GM19240 (cell line): Measurements from ENCODE around the gene RGL1.

Experiments
- DNase-seq: peaks from one replicate; pipeline ENCODE4 v3.0.0; 2011; ENCODE audit warnings: low spot score; ENCODE audit not compliant: insufficient read length

RGL1 gene

GRCh38 chr1:183915625-183916510 is 110.9 kb downstream of the RGL1 start:
- no peak for DNase-seq

- DNase-seq, result no peak
Measured at GRCh38 chr1:183916574-183916973, 111.7 kb downstream of the RGL1 start.

- no peak for DNase-seq
Measured at GRCh38 chr1:183918589-183918988, 113.7 kb downstream of the RGL1 start.

- DNase-seq, result no peak
Measured at GRCh38 chr1:183920651-183921050, 115.7 kb downstream of the RGL1 start.

- no peak for DNase-seq
Measured at GRCh38 chr1:183922197-183922596, 117.3 kb downstream of the RGL1 start.

GRCh38 chr1:183925947-183926346 is 121.0 kb downstream of the RGL1 start:
- no peak for DNase-seq

- DNase-seq, result no peak
Measured at GRCh38 chr1:183926983-183927382, 122.1 kb downstream of the RGL1 start.

GRCh38 chr1:183931646-183932271 is 126.8 kb downstream of the RGL1 start:
- no peak for DNase-seq

GRCh38 chr1:183932412-183932811 is 127.5 kb downstream of the RGL1 start:
- no peak for DNase-seq

- no peak for DNase-seq
Measured at GRCh38 chr1:183933528-183934179, 128.7 kb downstream of the RGL1 start.

GRCh38 chr1:183934314-183934713 is 129.4 kb downstream of the RGL1 start:
- no peak for DNase-seq

- no peak for DNase-seq
Measured at GRCh38 chr1:183936009-183936408, 131.1 kb downstream of the RGL1 start.

- DNase-seq, result no peak
Measured at GRCh38 chr1:183936791-183937190, 131.9 kb downstream of the RGL1 start.

- DNase-seq, result no peak
Measured at GRCh38 chr1:183937611-183938010, 132.7 kb downstream of the RGL1 start.

GRCh38 chr1:183941001-183941400 is 136.1 kb downstream of the RGL1 start:
- DNase-seq, result no peak

- DNase-seq, result no peak
Measured at GRCh38 chr1:183942933-183943693, 138.2 kb downstream of the RGL1 start.

- no peak for DNase-seq
Measured at GRCh38 chr1:183945428-183946319, 140.8 kb downstream of the RGL1 start.

- no peak for DNase-seq
Measured at GRCh38 chr1:183946320-183946613, 141.3 kb downstream of the RGL1 start.

- DNase-seq, result no peak
Measured at GRCh38 chr1:183947988-183948387, 143.1 kb downstream of the RGL1 start.

GRCh38 chr1:183952101-183952500 is 147.2 kb downstream of the RGL1 start:
- DNase-seq, result no peak

GRCh38 chr1:183953031-183953430 is 148.1 kb downstream of the RGL1 start:
- no peak for DNase-seq
